ENCODE measurements around the gene CHST4.
"Not testable (repeated sequence)": the region's sequence is repeated elsewhere in the genome, so short reads cannot be mapped to it uniquely, and the experiment has no call there.

Gene CHST4

GRCh38 chr16:71526111-71526631 is at the start of gene CHST4:
Gene CHST4, plus strand, starts transcription at chr16:71526426. Its CDS starts 10,252 bp downstream, at chr16:71536678.
- DNase-seq = no peak

GRCh38 chr16:71476457-71477124 is 49.6 kb upstream of the CHST4 start:
- no peak for DNase-seq

- DNase-seq = no peak
Observed at GRCh38 chr16:71479420-71479819, 46.8 kb upstream of the CHST4 start.

GRCh38 chr16:71480956-71481355 is 45.3 kb upstream of the CHST4 start:
- DNase-seq = no peak

- DNase-seq = no peak
Observed at GRCh38 chr16:71482569-71482968, 43.7 kb upstream of the CHST4 start.

- DNase-seq = peak; percentile 50
Observed at GRCh38 chr16:71484006-71484893, 42.0 kb upstream of the CHST4 start.

- DNase-seq = no peak
Observed at GRCh38 chr16:71489122-71489521, 37.1 kb upstream of the CHST4 start, which contains the start of gene ZNF19. Gene ZNF19, minus strand, starts transcription at chr16:71489324. Its CDS starts 7,210 bp downstream, at chr16:71482114.

- no peak for DNase-seq
Observed at GRCh38 chr16:71490361-71490760, 35.9 kb upstream of the CHST4 start.

GRCh38 chr16:71491054-71491453 is 35.2 kb upstream of the CHST4 start:
- DNase-seq = no peak

- DNase-seq = no peak
Observed at GRCh38 chr16:71492786-71493185, 33.4 kb upstream of the CHST4 start.

GRCh38 chr16:71493213-71493612 is 33.0 kb upstream of the CHST4 start:
- no peak for DNase-seq

- DNase-seq = no peak
Observed at GRCh38 chr16:71498031-71498430, 28.2 kb upstream of the CHST4 start.

GRCh38 chr16:71499775-71500364 is 26.4 kb upstream of the CHST4 start:
- no peak for DNase-seq

GRCh38 chr16:71500964-71501363 is 25.3 kb upstream of the CHST4 start:
- DNase-seq = no peak

GRCh38 chr16:71501547-71501946 is 24.7 kb upstream of the CHST4 start:
- DNase-seq = no peak

GRCh38 chr16:71504051-71504450 is 22.2 kb upstream of the CHST4 start:
- DNase-seq = not testable (repeated sequence)

- no peak for DNase-seq
Observed at GRCh38 chr16:71504901-71505300, 21.3 kb upstream of the CHST4 start.

GRCh38 chr16:71507061-71507460 is 19.2 kb upstream of the CHST4 start:
- DNase-seq = no peak

GRCh38 chr16:71513302-71513701 is 12.9 kb upstream of the CHST4 start:
- no peak for DNase-seq

- no peak for DNase-seq
Observed at GRCh38 chr16:71514476-71514875, 11.8 kb upstream of the CHST4 start.

GRCh38 chr16:71515026-71515425 is 11.2 kb upstream of the CHST4 start:
- no peak for DNase-seq

GRCh38 chr16:71520550-71520949 is 5.7 kb upstream of the CHST4 start:
- DNase-seq = no peak

Measured in NK-92 treated with Interleukin-12 subunit alpha and Interleukin-12 subunit beta, amount 100 ng/mL, for 24 hours (cell line).